HG03025 (cell line): ENCODE results near the gene RRP9.
"Not testable (repeated sequence)": the region's sequence is repeated elsewhere in the genome, so short reads cannot be mapped to it uniquely, and the experiment has no call there.

ENCODE experiments used
- ATAC-seq: cut with Tn5 transposase; IDR thresholded peaks from one replicate; pipeline ENCODE4 v1.9.1; 2021; ENCODE audit warnings: mild to moderate bottlenecking, moderate library complexity; ENCODE audit not compliant: unreplicated experiment, low FRiP score

RRP9 gene

DNA sequence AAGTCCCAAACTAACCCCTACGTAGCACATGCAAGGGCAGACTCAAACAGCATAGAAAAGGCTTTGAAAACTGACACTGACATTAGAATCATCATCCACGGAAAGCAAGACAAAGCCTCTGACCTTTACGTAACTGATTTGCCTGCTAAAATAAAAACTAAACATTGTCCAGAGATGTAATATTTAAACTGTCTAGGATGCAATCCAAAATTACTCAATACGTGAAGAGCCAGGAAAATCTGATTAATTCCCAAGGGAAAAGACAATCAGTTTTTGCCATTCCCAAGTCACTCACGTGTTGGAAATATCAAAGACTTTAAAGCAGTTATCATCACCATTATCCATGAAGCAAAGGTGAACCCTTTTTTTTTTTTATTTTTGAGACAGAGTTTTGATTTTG is 25.3 kb downstream of the RRP9 start:
- ATAC-seq, result no peak

DNA sequence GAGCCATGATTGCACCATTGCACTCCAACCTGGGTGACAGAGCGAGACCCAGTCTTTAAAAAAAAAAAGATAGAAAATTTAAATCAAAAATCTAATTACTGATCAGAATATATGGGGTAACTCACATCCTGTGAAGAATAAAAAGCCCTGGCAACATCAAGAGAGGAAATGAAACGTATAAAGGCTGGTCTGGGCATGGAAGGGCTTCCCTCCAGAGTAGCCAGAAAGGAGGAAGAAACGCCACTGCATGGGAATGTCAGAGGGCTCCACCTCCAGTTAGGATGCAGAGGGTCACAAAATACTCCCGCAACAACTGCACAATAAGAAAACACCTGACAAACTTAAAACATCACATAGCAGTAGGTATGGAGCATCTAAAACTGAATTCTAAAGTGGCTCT is 33.7 kb downstream of the RRP9 start:
- ATAC-seq, result no peak

DNA sequence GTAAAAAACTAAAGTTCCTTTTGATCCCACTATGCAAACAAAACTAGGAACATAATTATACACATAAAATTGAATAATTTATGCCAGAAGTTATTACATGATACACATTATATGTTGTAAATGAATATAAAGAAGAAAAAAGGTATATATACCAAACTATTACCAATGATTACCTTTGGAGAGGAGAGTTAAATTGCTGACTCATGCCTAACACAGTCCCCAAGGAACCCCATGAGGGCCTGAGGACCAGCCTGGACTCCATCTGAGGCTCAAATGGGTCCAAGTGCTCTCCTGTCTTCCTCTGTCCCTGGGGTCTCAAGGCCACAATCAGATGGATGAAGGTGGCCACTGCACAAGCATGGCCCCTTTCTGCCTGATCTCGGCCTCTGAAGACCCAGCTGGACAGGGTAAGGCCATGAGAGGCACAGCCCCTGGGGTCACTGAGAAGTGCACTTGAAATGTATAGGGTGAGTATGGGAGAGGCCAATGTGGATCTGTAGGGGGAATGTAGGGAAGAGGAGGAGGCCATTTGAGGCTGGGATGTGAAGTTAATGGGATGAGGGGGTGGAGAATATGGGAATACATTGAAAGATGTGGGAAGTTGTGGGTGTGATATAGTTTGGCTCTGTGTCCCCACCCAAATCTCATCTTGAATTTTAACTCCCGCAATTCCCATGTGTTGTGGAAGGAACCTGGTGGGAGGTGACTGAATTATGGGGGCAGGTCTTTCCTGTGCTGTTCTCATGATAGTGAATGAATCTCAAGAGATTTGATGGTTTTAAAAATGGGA is 37.5 kb downstream of the RRP9 start:
- ATAC-seq, result no peak

DNA sequence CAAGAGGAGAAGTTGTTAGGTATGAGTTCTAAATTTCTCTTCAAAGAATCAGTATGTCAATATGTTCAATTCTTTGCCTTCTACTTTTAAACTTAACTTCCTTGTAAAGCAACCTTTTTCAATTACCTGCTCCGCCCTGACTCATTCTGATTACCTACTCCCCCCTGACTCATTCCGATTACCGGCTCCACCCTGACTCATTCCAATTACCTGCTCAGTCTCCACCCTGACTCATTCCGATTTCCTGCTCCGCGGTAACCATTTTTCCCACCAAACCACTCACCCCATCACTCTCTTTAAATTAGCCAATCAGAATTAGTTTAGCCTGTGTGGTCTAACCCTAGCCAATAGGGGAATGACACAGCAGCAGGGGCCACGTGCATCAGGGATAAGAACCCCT is 39.3 kb downstream of the RRP9 start:
- not testable (repeated sequence) for ATAC-seq

DNA sequence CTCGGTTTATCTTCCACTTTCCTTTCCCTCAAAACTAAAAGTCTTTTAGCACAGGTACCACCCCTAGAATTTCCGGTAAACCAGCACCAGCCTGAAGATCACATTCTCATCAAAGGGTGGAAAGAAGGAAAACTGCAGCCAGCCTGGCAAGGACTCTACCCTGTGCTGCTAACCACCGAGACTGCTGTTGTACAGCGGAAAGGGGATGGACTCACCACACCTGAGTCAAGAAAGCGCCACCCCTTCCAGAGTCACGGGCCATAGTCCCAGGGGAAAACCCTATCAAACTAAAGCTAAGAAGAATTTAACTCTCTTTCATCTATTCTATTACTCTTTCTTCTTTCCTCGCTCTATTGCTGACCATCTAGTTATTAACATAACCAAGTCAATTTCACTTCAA is 41.7 kb downstream of the RRP9 start:
- not testable (repeated sequence) for ATAC-seq

DNA sequence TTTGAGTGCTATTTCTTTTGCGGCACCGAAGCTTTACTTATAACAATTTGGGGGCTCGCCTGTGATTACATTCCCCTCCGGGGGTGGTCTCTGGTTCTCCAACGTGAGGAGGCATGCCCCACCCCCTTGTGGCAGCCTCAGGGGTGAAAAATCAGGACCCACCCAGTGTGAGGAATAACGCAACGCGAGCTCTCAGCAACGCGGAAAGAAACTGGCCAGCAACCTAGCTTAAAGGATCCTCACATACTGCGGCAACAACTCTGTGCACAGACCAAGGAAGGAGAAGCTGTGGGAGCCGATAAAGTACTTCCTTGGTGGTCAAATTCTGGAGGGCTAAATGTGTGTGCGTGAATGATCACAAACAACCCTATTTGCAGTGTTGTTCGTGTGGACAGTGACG is 44.3 kb downstream of the RRP9 start:
- ATAC-seq, result no peak

DNA sequence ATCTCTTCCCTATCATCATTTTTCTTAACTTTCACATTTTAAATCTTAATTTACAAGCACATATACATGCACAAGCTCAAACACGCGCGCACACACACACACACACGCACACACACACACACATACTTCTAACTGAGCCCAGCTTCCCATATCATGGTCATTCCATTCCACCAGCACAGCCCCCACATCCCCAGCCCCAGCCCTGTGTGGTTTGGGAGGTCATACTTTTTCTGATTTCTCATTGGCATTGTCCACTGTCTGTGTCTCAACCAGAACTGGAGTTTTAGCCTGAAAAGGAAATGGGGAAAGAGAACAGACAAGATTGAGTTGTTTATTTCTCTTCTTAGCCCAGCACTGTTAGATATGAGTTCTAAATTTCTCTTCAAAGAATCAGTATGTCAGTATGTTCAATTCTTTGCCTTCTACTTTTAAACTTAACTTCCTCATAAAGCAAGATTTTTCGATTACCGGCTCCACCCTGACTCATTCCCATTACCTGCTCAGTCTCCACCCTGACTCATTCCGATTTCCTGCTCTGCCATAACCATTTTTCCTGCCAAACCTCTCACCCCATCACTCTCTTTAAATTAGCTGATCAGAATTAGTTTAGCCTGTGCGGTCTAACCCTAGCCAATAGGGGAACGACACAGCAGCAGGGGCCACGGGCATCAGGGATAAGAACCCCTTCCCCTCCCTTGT is 44.9 kb downstream of the RRP9 start:
- ATAC-seq, result no peak

DNA sequence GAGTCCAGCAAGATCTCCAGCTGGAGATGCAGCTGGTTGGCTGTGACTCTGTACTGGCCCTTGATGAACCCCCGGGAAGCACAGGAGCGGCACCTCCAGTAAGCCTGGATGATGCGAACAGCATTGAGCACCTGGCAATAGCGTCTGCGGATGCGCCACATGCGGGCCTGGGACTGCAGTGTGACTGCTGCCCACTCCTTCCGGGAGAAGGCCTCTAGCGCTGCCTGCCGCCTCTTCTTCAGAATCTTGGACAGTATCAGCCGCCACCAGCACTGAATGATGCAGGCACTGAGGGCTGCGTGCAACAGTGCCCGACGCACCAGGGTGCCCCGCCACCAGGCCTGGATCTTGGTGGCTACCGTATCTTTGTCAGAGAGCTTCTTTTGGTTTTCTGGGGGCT is 46.8 kb downstream of the RRP9 start:
- ATAC-seq, result no peak

DNA sequence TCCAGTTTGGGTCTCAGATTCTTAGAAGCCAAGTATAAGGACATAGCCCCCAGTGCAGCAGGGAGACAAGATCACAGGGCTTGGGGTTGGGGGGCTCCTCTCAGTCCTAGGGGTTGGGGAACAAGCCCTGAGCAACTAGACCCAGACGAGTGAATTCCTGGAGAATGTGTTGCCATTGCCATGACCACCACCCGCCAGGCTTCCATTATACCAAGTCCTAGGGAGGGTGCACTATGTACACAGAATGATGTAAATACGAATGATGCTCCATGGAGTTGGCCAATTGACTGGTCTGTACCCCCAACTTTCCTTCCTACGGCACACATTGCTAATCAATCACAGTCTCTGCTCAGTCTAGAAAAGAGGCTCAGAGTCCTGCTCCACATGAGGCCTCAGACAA is 47.3 kb downstream of the RRP9 start:
- ATAC-seq, result no peak

DNA sequence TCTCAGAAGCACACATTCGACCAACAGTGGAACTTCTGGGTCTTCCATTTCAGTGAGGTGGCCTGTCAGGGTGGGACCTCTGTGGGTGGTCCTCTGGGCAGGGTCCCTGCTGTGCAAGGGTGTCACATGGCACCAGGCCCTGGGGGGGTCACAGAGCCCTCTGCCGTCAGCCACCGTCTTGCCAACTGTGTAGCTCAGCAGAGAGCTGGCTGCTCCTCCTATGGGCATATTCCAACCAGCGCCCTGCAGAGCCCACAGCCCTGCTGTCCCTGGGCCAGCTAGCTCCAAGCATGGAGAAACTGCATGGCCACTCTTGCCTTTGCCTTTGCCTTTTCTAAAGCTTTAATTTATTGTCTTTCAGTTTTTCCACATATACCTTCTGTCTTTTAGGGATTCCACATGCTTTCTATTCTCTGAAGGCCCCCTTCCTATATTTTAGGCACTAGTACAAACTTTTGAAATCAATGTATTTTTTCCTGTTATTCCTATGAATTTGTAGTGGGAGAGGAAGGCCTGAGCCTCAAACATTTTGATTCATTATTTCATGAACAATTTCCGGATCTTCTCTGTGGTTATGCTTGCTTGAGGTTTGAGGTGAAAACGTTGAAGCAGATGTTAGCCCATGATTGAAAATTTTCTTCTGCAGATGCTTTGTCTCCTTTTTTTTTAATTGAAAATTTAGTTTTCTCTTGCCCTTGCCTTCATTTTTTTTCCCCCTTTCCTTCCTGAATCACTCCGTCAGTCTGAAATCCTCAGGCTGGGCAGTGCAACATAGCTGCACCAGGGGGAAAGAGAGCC is 50.3 kb downstream of the RRP9 start:
- ATAC-seq, result no peak

DNA sequence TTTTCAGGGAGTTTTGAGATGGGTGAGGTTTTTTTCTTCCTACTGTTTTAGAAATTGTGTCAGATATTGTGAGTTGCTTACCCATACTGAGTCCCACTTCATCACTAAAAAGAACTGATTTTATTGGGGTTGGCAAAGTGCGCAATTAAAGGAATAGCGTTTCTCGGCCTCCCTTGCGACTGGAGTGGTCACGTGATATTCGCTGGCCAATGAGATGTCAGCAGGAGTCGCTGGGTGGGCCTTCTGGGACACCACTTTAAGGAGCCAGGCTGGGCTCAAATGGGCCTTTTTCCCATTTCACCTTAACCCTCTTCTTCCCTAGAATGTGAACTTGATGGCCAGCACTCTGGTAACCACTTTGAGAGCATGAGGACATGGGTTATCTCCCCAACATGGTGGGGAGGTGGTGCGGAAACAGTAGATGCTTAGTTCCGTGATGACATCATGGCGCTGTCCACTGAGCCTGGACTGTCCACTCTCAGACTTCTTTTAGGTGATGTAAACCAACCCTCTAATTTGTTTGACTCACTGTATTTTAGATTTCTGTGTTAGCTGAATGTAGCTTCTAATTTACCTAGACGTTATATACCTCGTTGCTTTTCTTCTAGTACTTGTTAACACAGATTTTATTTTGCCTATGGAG is 53.1 kb downstream of the RRP9 start:
- no peak for ATAC-seq

DNA sequence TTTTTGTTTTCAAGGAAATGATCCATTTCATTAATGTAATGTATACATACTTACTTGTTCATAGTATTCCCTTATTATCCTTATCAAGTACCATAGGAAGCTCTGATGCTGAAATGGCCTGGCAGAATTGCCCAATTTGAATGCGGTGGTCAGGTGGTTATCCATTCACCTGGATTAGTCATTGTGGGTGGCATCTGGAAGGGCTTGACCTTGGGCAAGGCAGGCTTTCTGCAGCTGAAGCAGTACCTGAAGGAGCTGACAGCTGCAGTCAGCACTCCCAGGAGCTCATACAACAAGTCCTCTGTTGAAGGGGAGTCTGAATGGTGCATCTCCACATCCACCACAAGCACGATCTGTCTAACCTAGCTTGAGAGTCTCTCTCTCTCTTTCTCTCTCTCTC is 54.1 kb downstream of the RRP9 start:
- ATAC-seq, result no peak

DNA sequence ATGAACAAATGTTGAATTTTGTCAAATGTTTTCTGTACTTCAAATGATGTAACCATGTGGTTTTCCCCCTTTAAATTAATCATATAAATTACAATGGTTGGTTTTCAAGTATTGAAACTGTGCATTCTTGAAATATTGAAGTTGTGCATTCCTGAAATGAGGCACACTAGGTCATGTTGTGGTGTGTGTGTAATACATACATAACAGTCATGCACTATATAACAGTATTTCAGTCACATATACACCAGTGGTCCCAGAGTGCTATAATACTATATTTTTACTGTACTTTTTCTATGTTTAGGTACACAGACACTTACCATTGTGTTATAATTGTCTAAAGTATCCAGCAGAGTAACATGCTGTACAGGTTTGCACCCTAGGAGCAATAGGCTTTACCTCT is 55.3 kb downstream of the RRP9 start:
- no peak for ATAC-seq
